ENCODE results near the gene LIPC. TPM values are rescaled to one million over a fixed set of nuclear protein-coding genes. Genes with fewer than 3 reads are reported as not detected.

LIPC gene
- total and polyA plus RNA-seq, 2 experiments from 2014 or later, result not detected

- TF ChIP-seq EZH2 (IDR thresholded peaks at IDR 0.05; ENCODE audit: low read depth, unreplicated experiment), result no peak
- no peak for TF ChIP-seq REST (IDR thresholded peaks at IDR 0.05; ENCODE audit: unreplicated experiment)
- TF ChIP-seq STAT1 (IDR thresholded peaks at IDR 0.05; ENCODE audit: unreplicated experiment), result no peak
- TF ChIP-seq, protein P1, sequence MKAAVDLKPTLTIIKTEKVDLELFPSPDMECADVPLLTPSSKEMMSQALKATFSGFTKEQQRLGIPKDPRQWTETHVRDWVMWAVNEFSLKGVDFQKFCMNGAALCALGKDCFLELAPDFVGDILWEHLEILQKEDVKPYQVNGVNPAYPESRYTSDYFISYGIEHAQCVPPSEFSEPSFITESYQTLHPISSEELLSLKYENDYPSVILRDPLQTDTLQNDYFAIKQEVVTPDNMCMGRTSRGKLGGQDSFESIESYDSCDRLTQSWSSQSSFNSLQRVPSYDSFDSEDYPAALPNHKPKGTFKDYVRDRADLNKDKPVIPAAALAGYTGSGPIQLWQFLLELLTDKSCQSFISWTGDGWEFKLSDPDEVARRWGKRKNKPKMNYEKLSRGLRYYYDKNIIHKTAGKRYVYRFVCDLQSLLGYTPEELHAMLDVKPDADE (IDR thresholded peaks at IDR 0.05), result no peak
- TF ChIP-seq CREB1 (CRISPR knock-in tag; IDR thresholded peaks at IDR 0.05; ENCODE audit: low read depth), result no peak
- no peak for TF ChIP-seq EZH2phosphoT487 (IDR thresholded peaks at IDR 0.05; ENCODE audit: unreplicated experiment)
Measured at GRCh38 chr15:58616171-58616570, 184.4 kb downstream of the LIPC start (continued).

Small RNA genes lying within 50 kb of the gene (small RNA-seq; reads per million reads assigned to genes)
- not detected for gene AC084781.2 (ENCODE audit: low replicate concordance)
